RPMI7951 (cell line): ENCODE results near the gene SEL1L. TPM values are rescaled to one million over a fixed set of nuclear protein-coding genes. Genes with fewer than 3 reads are reported as not detected.
"Not testable (repeated sequence)": the region's sequence is repeated elsewhere in the genome, so short reads cannot be mapped to it uniquely, and the experiment has no call there.

Experiments
- DNase-seq: peaks from one replicate; pipeline ENCODE4 v3.0.0-alpha.2; 2012; ENCODE audit warnings: low read depth
- total RNA-seq: library from RNA; depleted of rRNA; stranded (reverse); fragments of >200 nt; shearing (Covaris generic); gene quantifications from 2 replicates; pipeline ENCODE4 v1.2.3, GENCODE V29; 2014; rRNA removed

SEL1L gene
- total RNA-seq = 32.4 and 34.6 TPM in 2 replicates

DNA sequence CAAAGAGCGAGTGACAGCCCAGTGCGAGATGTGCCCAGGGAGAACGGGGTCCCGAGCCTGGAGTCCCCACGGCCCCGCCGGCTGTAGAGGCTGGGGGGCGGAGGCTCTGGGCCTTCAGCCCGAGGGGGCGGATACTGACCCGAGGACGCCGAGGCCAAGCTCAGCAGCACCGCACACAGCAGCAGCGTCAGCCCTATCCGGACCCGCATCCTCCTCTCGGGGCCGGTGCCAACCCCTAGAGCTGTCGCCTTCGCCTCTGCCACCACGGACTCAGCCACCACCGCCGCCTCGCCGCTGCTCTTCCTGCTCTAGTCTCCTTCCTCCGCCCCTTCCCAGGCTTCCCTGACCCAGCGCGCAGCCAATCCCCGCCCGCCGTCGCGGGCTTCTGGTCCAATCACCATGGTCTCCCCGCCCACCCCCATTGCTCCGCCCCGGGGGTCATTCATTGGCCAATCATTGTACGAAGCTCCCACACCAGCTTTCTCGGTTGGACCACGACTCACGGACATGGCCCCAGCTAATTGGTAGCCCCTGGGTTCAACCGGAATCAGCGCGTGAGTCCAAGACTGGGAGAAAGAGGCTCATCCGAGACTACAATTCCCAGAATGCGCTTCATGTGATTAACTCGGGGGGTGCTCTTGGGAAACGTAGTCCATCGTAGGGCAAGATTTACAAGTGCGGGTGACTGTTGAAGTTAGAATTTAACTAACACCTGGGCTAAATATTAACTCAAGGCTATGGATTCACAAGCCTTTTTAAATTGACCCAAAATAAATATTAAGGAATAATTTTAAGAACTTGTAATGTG is at the start of gene SEL1L:
Gene SEL1L (minus strand): TSS at position 318 of the 808 bp plus-strand sequence. CDS start 109 bp downstream, at position 209.
- peak; percentile 99 for DNase-seq

DNA sequence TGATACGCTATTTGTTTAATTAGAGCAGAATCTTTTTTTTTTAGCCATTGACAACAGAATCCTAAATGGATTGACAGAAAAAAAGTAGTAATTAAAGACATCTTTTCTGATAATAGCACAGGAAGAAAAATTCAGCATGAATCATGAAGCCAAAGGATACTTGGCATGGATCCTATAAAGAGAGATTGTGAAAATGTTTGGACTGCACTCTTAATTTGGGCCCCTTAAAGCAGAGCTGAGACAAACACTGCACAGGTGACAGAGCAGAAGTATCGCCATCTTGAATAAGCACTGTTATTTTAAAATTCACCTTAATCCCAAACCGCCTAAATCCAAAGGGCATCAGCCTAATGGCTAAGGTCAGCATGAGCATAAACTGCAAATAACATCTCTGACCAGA is 48.8 kb upstream of the SEL1L start:
- DNase-seq = no peak

DNA sequence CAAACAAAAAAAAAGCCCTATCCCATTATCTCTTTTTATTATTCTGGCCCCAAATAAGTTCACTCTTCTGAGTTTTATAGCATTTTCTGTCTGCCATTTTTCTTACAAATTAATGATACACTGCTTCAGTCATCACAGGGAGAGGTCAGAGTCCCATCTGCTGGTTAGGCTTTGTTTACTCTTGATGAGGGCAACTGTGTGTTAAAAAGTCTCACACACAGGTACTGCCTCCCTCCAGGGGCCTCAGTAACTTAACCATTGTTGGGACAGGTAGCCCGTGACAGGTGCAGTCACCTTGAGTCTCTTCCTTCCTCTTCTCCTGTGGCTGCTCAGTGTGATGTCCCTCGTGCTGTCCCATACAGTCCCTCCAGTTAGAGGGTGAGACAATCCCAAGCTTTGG is 45.5 kb upstream of the SEL1L start:
- no peak for DNase-seq

DNA sequence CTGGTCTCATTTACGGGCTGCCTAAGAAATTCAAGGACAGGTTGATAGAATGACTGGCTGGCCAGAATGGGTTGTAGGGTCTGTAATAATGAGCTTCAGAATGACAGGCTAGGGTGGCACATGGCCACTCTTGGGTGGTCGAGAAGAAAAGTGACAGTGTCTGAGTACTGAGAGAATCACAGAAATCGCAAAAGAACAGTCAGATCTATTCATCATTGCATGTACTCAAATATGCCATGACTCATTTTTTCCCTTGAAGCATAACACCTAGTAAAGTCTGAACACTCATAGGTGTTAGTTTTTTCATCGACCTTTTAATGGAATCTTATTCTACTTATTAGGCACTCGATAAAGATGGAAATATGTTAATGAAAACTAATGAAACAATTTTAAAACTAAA is 37.8 kb upstream of the SEL1L start:
- DNase-seq = no peak

DNA sequence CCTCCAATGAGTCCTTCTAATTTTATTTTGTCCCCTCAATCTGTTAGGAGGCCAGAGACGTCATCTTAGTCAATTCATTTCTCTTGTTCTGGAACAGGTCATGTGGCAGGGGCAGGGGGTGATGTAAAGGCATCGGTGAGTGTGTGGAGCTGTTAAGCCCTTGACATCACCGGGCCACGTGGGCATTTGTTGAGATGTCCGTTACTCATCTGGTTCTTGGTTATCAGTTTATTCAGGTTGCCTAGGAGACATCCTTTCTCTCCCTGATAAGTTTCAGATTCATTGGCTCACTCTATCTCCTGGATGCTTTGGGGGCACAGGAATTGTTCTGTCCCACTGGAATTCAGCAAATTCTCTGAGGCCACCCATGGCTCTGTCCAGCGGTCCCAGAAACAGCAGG is 33.6 kb upstream of the SEL1L start:
- DNase-seq = peak; percentile 8

DNA sequence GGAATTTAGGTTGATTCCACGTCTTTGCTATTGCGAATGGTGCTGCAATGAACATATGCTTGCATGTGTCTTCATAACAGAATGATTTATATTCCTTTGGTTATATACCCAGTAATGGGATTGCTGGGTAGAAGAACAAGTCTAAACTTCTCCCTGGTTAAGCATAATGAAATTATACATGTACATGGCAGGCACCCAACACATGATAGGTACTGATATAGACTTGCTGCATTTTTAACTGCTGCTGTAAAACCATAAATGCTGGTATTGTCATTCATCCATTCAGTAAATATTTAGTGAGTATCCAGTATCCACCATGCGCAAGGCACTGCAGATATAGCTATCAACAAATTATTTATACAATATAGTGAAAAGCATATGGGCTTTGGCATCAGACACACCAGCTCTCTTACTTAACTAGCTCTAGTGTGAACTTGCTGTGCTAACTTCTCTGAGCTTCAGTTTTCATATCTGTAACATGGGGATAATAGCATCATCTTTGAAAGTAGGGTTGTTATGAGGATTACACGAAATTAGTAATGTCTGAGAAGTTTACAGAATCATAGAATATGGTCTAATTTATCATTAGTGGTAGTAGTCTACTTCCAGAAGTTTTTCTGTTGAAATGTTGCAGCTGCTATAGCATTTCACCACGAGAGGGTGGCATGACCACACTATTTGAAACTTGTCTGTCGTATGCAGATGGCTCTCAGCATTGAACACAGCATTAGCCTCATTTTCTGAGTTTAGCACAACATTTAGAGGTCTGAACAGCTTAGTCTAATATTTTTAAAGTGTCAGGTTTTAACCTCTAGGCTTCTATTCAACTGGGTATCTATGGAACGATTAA is 32.0 kb upstream of the SEL1L start:
- DNase-seq = peak; percentile 3

DNA sequence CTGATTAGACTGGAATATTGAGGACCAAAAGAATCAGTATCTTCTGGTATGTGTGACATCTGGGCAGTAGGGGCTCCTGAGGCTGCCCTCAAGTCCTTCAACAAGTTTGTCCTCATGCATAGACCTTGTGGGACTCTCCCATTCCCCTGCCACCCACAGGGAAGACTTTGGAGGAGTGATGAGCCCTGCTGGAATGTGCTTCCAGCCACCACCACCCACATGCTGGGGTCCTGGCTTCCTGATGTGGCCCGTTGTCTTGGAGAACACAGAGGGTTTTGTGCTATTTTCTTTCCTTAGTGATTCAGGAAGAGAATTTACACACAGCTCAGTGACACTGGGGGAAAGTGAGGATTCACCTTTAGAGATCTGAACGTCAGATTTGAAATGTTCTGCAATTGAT is 29.2 kb upstream of the SEL1L start:
- DNase-seq = peak; percentile 4

DNA sequence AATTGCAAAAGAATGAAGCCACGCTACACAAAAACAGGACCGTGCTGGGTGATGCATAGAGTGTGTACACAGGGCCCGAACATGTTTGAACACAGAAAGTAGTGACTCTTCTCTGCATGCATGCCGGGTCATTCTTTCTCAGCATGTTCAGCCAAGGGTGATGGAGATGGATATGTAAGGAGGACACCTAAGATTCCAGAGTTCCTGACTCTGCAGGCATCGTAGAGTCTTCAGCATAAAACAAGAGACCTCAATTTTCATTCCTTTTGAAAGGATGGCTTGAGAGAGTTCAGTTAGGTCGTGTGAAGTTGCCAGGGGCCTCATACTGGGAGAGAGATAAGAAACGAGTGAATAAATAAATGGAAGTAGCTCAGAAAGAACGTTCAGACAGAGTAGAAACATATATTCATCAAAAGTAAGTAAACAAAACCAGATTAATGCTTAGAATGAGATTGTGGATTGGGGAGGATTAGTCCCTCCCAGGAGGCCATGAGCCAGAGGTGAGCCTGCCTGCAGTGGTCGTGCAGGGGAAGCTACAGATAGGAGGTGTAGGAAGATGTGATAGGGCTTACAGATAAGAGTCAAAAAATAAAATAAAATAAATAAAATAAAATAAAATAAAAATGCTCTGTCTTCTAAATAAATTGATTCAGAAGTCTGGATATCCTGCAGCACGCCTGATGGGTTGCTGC is 27.6 kb upstream of the SEL1L start:
- DNase-seq = no peak

DNA sequence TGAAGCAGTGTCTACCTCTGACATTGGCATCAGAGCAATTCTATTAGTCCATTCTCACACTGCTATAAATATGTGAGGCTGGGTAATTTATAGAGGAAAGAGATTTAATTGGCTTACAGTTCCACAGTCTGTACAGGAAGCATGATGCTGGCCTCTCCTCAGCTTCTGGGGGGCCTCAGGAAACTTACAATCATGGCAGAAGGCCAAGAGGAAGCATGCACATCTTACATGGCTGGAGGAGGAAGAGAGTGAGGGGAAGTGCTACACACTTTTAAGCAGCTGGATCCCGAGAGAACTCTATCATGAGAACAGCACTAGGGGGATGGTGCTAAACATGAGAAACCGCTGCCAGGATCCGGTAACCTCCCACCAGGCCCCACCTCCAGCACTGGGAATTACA is 25.7 kb upstream of the SEL1L start:
- DNase-seq = no peak

DNA sequence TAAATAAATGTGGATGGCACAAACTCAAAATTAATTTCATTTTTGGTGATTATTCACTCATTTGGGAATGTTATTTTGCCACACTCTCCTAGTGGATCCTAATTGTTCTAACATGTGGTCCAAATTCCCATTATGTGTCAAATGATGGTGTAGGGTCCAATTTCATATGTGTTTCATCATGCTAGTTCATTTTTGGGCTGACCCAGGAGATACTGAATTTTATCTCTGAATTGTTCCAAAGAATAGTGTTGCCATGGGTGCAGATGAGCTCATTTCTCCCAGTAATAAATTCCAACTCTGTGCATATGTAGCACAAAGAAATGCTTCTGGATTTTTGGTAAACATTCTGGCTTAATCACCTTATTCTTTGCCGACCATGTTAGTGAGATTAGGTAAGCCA is 23.5 kb upstream of the SEL1L start:
- DNase-seq = no peak

DNA sequence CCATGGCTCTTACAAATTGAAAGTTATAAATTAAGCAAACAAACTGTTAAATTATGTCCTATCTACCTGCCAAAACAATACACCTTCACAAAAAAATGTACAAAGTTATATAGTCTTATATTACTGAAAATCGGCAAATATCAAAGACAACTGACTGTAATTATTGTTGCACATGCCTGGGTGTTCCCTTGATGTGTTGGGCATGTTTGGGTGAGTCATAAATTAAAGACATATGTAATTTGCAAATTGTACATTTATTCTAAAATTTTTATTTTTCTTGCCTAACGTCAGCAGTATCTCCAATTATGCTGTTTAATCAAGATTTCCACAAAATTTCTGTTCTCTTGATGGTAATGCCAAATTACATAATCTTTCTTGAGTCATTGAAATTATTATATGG is 22.0 kb upstream of the SEL1L start:
- no peak for DNase-seq

DNA sequence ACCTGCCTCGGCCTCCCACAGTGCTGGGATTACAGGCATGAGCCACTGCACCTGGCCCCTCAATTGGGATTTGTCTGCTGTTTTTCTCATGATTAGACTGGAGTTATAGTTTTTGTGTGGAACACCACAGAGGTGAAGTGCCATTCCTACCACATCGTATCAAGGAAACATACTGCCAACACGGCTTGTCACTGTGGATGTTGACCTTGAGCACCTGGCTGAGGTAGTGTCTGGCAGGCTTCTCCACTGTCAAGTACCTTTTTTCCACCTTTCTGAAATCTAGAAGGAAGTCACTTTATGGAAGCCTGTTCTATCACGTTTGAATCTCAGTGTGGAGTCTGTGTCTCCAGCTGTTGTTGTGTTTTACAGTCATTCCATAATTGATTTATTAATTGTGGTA is 21.4 kb upstream of the SEL1L start:
- DNase-seq = no peak

DNA sequence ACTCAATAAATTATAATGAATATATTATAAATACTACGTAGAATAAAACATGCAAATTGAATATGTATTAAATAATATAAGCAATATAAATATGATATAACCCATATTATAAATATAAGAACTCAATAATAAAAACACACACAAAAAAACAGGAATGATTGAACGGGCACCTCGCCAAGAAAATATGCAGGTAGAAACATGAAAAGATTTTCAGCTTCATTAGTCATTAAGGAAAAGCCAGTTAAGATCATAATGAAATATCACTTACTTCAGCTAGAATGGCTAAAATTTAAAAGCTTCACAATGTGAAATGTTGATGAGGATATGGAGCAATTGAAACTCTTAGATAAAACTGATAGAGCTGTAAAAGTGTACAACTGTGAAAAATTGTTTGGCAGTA is 17.8 kb upstream of the SEL1L start:
- DNase-seq = no peak

DNA sequence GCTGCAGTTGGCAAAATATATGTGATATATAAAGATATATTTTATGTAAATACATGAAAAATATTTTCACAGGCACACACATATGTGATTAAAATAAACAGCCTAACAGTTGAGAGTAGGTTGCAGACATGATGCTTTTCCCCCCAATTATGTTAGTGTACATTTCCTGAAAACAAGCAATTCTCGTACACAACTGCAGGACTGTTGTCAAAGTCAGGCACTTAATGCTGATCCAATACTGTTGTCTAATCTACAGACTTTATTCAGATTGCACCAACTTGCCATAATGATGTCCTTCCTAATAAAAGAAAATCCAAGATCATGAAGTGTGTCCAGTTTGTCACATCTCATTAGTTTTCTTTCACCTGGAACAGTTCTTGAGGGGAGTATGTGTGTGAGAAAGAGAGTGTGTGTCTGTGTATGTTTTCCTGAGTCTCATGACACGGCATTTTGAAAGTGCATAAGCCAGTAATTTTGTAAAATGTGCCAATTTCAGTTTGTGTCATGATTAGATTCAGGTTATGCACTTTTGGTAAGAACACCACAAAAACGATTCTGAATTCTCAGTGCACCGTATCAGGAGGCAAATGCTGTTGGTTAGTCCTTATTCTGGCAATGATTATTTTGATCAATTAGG is 16.5 kb upstream of the SEL1L start:
- DNase-seq = no peak

DNA sequence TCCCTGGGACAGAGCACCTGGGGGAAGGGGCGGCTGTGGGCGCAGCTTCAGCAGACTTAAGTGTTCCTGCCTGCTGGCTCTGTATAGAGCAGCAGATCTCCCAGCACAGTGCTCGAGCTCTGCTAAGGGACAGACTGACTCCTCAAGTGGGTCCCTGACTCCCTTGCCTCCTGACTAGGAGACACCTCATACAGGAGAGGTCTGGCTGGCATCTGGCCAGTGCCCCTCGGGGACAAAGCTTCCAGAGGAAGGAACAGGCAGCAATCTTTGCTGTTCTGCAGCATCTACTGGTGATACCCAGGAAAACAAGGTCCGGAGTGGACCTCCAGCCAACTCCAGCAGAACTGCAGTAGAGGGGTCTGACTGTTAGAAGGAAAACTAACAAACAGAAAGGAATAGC is 7.6 kb upstream of the SEL1L start:
- DNase-seq = not testable (repeated sequence)

DNA sequence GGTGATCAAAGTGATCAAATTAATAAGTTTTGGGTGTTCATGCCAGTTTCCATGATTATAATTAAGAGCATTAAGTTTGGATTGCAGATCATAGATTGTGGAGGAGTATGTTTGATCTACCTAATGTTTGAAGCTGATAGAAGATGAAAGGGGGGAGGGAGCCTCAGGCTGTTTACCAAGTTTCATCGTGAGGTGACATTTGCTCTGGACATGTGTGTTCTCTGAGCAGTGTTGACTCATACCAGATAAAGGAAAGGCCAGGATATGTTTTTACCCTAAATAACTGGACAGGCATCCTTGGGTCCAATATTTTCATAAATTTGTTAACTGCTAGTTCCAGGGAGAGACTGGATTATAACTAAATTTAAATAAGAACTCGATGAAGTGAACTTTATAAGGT is 3.5 kb upstream of the SEL1L start:
- no peak for DNase-seq

DNA sequence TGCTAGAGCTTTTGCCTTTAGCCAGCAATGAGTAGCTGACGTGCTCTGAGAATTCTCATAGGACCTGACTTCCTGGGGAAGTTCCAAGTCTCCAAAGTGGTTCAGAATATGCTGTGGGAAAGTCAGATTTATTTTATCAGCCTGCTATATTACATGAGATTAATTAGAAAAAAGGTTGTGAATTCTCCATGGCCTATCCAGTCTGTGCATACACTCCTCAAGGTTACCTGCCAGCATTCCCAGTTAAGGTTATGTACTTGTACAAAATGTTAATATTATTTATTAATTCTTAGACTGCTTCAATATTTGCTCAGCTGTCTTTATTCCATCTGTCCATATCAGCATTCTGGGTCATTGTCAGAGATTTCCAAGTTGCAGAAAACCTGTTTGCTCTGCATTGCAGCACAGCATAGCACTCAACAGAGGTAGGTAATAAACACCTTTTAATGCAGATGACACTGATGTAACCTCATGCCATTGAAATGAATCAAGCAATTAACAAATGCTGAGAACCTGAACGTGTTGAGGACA is 2.7 kb upstream of the SEL1L start:
- no peak for DNase-seq

DNA sequence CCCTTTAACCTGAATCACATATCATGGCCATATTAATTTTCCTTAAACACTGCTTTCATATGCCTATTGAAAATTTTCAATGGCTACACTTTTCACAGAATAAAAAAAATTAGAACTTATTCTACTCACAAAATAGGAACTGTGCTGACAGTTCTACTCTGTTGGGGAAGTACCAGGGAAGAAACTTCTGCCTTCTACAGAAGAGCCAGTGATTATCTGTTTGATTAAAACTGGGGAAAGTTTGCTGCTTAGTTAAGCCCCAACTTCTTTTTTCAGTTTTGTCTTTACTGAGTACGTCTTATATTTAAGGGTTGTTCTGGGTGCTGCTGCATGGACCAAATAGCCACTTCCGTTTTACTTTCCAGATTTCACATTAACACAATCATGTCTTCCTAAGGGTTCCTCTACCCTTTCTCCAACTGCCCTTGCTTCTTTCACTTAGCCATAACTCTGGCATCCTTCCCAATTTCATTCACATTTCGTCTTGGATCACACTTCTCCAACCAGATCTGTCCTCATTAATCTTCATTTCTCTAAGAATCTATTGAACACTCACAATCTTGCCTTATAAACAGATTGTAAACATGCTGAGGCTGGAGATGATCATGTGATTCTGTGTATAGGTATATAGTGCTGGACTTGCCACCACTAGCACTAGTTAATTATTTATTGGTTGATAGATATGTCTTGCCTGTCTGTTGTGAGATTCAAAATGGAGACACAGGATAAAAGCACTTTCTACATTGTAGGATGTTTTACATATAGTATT is 1.9 kb upstream of the SEL1L start:
- no peak for DNase-seq

DNA sequence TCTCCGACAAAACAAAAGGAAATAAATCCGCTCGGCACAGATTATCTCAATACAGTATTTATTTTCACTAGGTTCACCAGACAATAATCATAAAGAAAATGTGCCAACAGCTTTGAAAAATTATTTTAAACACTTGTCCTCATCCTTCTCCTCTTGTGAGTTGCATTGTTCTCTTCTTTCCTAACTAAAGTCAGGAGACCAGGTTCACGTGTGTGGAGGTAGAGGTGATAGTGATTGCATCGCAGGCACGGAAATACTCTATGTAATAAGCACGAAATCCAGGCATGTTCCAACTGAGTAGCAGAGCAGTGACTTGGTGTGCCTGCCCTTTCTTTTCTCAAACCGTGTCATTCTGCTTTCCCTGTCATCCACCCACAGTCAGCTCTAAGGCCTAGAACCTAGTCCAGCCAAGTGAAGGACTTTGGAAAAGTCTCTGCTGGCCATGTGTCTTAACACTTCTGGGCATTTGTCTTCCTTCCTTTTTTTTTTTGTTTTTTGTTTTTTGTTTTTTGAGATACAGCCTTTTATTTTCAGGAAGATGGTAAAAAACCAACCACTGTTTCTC is 939 bp upstream of the SEL1L start:
- no peak for DNase-seq

DNA sequence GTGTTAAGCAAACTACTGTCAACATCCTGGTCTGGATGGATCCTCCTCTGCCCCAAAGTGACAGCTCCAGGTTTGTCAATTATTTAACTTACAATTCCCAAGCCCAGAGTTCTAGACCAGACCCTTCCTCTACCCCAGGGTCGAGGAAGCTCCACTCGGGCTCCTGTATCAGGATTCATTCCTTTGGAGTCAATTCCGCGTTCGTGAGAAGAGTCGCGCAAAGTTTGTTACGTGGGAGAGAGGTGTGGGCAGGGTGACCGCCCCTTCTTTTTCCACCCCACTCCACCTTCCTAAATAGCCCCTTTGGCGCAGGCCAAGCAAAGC is 479 bp downstream of the SEL1L start:
- no peak for DNase-seq

DNA sequence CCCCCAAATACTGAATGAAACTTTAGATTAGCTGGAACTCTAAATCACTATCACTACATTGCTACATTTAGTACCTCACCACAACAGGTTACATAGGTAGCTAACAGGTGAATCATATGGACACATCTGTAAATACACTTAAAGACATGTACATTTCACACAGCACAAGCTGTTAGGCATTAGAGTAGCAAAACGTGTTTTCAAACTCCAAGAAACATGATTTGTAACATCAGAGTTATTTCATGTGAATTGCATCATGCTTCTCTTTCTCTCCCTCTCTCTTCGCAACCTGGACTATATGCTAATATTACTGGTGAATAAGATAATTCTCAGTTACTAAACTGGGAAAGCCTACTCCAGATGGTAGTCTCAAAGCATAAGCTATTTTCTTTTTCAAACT is 4.3 kb downstream of the SEL1L start:
- DNase-seq = no peak
